AG08396 (cell line): Measurements from ENCODE around the gene DSG1.
"Not testable (repeated sequence)": the region's sequence is repeated elsewhere in the genome, so short reads cannot be mapped to it uniquely, and the experiment has no call there.

Experiments used
- DNase-seq: peaks from one replicate; pipeline ENCODE4 v3.0.0; 2012; ENCODE audit warnings: low spot score, mixed read lengths

The DSG1 gene

GRCh38 chr18:31317860-31318259 is at the start of gene DSG1:
Gene DSG1 (plus strand): TSS chr18:31318160. CDS start chr18:31318301, 141 bp downstream.
- DNase-seq, result no peak

- DNase-seq, result no peak
Observed at GRCh38 chr18:31268985-31269406, 49.0 kb upstream of the DSG1 start.

- DNase-seq, result no peak
Observed at GRCh38 chr18:31269566-31269965, 48.4 kb upstream of the DSG1 start.

DNA sequence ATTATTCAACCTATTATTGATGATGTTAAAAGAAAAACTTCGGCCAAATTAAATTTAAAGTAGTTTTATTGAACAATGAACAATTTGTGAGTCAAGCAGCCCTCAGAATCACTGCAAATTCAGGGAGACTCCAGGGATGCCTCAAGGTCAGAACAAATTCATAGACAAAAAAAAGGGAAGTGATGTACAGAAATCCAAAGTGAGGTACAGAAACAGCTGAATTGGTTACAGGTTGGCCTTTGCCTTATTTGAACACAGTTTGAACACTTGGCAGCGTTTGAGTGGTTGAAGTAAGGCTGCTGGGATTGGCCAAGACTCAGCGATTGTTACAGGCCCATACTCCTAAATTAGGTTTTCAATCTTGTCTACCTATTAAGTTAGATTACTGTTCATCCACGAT is 47.4 kb upstream of the DSG1 start:
- no peak for DNase-seq

DNA sequence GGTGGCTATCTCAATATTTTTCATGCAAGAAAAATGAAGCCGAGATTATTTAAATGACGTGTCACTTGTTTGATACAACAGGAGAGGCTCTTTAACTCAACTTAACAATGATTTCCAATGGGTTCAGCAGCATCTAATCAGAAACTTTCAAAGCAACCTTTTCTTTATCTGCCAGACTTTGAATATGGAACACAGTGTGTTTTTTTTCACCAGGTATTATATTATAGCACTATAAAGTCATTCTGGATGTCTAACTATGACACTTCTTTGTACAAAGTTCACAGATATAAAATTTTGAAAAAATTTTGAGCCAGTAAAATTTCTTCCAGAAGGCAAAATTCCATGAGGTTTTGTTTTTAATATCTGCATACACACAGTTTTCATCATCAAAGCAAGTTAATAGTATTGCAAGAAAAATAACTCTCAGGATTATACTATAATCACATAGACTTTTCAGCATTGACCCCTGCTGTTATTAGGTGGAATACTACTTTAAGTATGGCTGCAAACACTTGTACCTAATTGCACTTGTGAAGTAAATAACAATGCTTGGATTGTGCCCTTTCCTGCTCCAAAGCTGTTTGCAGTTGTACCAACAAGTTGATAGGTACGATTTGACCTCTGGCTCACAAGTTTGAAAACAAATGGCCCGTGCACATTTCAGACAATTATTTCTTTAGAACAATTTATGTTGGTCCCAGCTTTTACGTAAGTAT is 44.0 kb upstream of the DSG1 start:
- DNase-seq, result no peak

DNA sequence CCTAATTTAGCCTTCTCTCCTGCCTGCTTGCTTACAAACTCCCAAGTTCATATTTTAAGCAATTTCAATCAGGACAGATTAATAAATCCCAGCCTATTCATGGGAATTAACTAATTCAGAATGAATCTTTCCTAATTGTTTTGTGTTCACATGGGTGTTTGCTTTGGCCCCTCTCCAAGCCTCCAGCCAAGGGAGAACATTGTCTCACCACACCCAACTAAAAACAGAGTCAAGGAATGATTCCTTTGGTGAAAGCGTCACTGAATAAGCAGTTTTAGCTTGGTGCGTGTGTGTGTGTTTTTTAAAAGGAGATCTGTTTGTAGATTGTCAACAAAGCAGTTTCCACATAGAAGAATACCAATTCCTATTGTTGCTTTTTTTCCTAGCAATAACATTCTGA is 43.0 kb upstream of the DSG1 start:
- DNase-seq, result no peak

GRCh38 chr18:31275722-31276463 is 42.1 kb upstream of the DSG1 start:
- DNase-seq, result no peak

- no peak for DNase-seq
Observed at GRCh38 chr18:31278609-31279071, 39.3 kb upstream of the DSG1 start.

DNA sequence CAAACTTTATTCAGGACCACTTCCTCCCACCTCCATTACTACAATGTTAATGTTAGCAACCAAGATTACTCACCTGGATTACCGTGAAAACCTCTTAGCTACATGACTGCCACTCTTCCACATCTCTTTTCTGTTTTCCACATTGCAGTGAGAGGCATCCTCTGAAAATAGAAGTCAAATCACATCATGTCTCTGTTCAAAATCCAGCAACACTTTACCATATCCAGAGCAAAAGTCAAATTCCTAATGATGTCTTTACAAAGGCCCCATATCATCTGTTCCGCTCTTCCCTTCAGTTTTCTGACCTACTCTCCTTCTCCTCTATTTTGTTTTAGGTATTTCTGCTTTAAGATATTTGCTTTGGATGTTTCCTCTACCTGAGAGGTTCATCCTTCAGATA is 37.5 kb upstream of the DSG1 start:
- DNase-seq, result no peak

DNA sequence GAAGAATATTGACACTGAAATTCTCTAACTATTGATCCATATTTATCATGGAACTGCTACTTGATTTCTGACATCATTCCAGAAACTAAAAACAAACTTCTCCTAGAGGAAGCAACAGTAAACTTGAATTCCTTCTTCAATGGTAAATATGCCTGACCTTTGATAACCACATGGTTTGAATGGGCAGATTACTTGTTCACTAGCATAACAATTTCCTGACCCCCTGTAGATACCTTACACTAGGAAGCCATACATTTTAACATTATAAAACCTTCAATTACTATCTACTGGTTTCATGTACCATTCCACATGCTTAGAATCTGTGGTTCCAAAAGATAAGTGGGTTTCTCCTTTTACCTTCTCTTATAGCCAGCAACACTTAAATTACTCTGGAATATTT is 36.5 kb upstream of the DSG1 start:
- DNase-seq, result no peak

DNA sequence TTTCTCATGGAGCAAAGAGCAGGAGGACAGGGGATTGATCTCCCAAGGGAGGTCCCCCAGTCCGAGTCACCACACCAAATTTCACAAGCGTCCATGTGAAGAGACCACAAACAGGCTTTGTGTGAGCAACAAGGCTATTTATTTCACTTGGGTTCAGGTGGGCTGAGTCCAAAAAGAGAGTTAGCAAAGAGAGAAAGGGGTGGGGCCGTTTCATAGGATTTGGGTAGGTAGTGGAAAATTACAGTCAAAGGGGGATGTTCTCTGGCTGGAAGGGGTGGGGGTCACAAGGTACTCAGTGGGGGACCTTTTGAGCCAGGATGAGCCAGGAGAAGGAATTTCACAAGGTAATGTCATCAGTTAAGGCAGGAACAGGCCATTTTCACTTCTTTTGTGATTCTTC is 28.5 kb upstream of the DSG1 start:
- not testable (repeated sequence) for DNase-seq

DNA sequence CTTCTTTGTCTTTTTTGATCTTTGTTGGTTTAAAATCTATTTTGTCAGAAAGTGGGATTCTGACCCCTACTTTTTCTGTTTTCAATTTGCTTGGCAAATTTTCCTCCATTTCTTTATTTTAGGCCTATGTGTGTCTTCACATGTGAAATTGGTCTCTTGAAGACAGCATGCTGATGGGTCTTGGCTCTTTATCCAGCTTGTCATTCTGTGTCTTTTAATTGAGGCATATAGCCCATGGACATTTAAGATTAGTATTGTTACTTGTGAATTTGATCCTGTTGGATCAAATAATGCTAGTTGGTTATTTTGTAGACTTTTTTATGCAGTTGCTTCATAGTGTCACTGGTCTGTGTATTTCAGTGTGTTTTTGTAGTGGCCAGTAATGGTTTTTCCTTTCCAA is 26.3 kb upstream of the DSG1 start:
- no peak for DNase-seq

GRCh38 chr18:31294199-31294747 is 23.7 kb upstream of the DSG1 start:
- no peak for DNase-seq

- DNase-seq, result no peak
Observed at GRCh38 chr18:31297248-31297647, 20.7 kb upstream of the DSG1 start.

- DNase-seq, result no peak
Observed at GRCh38 chr18:31301201-31301655, 16.7 kb upstream of the DSG1 start.

GRCh38 chr18:31302991-31303390 is 15.0 kb upstream of the DSG1 start:
- no peak for DNase-seq

DNA sequence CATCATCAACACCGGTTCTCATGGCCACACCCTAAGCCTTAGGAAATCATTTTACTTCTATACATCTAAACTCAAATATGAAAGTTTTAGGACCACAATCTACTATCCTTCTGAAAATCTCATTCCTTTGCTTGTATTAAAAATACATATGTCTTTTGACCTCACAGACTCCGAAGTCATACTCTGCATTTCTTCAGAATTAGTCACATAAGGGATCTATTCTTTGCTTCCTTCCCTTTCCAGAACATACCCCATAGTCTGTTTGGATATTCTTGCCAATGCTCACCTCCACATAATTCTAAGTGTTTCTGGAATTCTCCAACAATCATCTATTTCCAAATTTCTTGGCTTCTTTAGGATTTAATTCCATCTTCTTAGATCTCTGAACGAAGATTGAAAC is 14.2 kb upstream of the DSG1 start:
- DNase-seq, result no peak

DNA sequence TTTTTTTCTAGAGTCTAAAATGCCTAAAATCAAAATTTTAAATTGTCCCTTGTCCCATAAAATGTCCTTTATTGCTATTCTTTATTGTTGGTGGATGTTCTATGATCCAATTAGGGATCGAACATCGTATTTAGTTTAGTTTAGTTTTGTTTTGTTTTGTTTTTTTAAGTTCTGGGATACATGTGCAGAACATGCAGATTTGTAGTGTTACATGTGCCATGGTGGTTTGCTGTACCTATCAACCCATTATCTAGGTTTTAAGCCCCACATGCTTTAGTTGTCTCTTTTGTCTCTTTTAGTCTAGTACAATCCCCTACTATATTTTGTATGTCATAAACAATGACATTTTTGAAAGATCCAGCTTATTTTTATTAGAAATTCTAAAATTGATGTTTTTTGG is 8.8 kb upstream of the DSG1 start:
- no peak for DNase-seq

GRCh38 chr18:31316974-31317373 is 986 bp upstream of the DSG1 start:
- no peak for DNase-seq

GRCh38 chr18:31321719-31322118 is 3.8 kb downstream of the DSG1 start:
- DNase-seq, result no peak

DNA sequence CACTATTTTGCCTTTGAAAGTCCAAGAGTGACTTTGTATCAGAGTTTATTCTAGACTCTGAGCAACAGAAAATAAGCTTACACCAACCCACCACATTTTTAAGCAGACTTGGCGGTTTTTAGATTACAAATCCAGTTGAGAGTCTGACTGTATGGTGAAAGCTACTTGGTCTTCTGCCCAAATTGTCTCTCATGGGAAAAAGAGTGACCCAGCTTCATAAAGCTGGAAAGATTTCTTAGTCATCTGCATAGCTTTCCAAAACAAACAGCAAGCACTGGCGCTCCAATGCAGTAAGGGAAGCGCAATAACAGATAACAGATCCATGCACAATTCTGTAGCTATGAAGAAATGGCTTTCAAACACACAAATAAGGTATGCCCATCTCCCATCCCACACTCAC is 7.1 kb downstream of the DSG1 start:
- no peak for DNase-seq

DNA sequence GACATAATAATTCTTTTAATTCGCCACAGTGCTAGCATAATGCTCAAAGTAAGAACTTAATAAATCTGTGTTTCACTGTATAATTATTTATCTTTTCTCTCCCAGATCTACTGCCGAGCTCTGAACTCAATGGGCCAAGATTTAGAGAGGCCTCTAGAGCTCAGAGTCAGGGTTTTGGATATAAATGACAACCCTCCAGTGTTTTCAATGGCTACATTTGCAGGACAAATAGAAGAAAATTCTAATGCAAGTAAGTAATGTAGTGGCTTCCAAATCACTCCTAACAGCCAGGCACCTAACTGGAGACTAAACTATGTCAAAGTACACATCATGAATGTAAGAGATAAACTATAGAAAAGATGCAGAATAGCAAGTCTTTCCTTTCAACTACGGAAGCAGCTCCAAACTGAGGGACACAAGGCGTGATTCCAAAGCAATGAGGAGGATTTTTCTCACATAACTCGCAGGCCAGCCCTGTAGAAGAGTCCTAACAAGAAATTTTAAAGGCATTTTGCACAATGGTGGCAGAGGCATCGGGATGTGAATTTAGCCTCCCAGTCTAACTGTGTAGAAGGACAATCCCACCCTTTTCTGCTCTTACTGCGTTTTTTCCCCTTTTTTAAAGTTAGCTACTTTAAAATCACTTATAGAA is 12.0 kb downstream of the DSG1 start:
- no peak for DNase-seq

- no peak for DNase-seq
Observed at GRCh38 chr18:31343454-31343853, 25.5 kb downstream of the DSG1 start.
